T-helper 2 cell treated with Interferon-gamma antibody and Interleukin-4, amounts not matched to agents 100 ng/mL and 5 ng/mL, for 36 hours (primary cell): ENCODE measurements around the gene HOXC5. TPM values are rescaled to one million over a fixed set of nuclear protein-coding genes. Genes with fewer than 3 reads are reported as not detected.
"Not testable (repeated sequence)": the region's sequence is repeated elsewhere in the genome, so short reads cannot be mapped to it uniquely, and the experiment has no call there.

Experiments
- intact Hi-C: fragments of 100-400 bp; cut with micrococcal nuclease; formaldehyde crosslinking; loops from one replicate; pipeline ENCODE4 v1.15.1; 2023
- total RNA-seq: library from RNA; stranded (reverse); gene quantifications from 2 replicates; pipeline ENCODE4 v1.2.3, GENCODE V29; 2022

Gene HOXC5
- total RNA-seq, 1 donor from 2014 or later = not detected

DNA sequence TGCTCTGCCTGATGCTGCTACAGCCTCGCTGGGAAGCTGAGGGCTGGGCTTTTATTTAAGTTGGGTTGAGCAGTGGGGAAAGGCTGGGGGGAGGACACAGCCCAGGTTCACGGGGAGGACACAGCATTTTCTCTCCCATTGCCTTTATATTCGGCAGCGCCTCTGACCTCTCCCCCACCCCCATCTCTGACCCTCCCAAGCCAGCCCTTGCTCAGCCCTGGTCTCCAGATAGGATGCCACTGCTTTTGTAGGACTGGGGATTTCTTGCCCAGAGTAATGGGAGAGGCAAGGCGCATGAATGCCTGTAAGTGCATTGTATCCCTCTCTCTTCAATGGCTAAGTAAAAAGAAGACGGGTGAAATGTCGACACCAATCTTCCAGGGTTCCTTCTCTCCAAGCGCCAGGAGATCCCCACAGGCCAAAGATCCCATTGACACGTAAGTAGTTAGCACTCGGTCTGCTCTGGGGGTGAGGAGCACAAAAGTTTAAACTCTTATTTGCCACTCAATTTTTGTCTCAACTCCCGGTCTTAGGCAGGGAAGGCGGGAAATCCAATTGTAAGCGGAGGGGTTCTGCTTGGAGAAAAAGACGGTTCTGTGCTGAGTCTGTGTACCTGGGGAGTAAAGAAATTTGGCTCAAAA lies 25.4 kb downstream of the HOXC5 start:
- intact Hi-C loops = no loop called here

DNA sequence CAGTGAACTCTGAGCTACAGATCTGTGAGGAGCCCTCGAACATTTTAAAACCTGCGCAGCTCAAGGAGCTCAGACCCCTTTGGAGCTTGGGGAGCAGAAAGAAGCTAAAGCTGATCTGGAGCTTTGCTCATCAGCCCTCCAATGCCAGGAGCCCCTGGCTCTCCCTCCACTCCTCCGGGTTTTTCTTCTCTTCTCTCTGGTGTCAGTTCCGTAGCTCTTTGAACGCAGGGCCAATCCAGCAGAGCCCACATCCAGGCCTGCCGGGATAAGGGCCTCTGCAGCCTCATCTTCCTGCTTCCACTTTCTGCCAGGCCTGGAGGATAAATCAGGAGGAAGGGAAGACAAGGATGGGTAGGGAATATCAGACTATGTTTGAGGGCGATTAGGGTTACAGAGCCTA lies 26.8 kb downstream of the HOXC5 start:
- intact Hi-C loops = no loop called here

DNA sequence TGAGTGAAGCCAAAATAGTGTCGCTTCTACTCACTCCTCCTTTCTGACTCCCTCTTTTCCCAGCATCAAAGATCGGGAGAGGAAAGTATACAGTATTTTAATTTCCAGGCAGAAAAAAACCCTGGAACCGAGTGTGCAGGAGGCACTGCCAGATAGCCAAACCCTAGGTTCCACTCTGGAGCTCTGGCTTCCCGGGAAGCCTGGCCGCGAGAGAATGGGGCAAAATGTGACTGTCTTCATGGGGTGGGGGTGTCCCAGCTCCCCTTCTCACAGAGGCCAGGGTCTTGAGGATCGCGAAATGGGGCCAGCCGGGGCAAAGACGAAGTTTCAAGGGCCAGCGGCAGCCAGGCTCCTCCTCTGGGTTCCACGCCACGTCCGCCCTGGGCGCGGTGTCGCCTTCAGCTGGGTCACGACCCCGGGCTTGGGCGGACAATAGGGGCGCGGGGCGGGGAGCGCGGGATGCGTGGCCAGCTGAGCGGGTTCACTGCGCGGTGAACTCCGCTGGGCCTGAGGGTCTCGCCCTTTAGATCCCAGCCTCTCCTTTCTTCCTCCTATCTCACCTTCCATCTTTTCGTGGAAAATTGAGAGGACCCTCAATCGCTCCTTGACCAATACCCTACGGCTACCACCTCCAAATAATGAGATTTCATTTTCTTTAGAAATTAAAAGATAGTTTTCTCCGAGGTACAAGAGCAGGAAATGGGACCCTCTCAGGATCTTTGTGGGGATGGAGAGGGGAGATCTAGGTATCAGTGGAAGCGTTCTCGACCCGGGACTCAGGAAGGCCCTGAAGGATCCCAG lies 27.5 kb downstream of the HOXC5 start:
- intact Hi-C loops = no loop called here

DNA sequence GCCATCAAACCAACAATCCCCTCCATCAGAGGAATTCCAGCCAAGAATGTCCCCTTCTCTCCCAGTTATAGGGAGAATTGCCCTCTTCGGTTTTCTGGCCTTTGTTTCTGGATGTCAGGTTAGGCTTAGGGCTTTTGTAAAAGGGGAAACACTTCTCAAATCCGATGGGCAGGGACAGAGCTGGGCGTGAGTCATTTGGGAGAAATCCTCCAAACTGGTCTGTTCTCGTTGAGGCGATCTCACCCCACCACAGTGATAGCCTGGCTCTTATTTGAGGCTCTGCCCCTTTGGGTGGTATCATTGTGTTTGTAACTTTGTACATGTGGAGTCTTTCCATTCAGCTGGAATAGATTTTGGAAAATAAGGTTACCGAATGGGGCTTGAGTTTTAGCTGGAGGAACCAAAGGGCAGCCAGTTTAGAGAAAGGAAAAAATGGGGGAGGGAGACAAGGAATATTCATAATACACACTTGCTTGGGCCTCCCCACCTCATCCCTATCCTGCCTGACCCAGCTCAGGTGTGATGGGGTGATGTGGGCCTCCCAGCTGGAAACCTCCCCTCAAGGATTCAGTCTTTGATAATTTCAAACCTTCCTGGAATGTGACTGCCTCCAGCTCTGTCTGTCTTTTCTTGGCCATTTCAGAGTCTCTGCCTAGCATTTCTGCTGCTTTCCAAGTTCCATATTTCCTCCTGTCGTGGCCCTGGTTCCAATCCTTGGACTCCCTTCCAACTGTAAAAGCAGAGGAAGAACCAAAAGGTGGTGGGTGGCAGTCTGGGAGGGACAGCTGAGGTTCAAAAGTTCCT lies 28.3 kb downstream of the HOXC5 start:
- intact Hi-C loops = no loop called here

DNA sequence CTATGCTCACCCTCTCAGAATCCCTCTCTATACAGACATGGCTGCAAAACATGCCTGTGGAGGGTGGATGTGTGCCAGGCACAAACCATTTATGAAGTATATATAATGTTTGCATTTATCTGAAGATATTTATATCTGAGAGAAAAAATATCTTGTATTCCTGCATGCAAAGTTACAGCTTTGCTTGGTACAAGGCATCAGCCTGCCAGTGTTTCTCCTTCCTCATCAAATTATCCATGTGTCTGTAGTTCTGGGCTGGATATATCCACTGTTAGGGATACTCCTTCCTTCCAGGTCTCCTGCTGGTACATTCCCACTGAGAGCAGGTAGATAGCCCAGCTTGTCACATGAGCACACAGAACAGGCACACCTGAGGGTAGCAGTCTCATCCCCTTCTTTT lies 32.8 kb downstream of the HOXC5 start:
- intact Hi-C loops = no loop called here

DNA sequence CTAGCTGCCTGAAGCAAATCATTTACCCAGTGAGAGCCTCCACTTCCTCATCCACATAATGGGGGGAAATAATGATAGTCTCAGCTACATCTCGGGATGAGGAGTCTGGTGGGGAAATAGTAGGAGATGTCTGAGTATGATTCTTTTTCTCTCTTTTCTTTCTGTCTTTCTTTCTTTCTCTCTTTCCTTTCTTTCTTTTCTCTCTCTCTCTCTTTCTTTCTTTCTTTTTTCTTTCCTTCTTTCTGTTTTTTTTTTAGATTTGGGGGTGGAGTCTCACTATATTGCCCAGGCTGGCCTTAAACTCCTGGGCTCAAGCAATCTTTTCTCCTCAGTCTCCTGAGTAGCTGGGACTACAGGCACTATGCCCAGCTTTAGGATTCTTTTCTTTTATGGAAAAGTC lies 33.6 kb downstream of the HOXC5 start:
- intact Hi-C loops = no loop called here

DNA sequence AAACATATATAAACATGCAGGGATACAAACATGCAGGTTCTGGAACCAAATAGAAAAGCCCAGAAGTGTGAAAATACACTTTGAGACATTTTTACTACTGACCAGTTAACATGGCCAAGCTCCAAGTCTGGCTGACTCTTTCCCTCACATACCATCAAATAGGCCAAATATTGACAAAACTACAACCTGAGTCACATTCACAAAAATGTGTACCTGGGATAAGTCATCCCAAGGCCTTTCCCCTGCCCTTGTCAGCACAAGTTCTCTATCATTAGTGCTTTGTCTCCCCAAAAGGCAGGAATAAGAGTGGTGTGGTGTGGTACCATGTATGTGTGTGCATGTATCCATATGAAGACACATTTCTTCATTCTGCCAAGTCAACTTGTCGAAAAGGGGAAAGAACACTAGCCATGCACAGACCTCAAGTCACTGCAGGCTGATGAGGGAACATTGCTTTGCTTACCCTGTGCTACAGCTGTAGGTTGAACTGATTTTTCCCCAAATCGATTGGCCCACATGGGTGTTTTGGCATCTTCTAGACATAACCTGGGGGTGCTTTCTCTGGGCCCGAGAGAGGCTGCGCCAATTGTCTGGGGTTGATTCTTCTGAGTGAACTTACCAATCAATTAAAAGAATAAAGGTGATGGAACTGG lies 35.7 kb downstream of the HOXC5 start:
- intact Hi-C loops = no loop called here

DNA sequence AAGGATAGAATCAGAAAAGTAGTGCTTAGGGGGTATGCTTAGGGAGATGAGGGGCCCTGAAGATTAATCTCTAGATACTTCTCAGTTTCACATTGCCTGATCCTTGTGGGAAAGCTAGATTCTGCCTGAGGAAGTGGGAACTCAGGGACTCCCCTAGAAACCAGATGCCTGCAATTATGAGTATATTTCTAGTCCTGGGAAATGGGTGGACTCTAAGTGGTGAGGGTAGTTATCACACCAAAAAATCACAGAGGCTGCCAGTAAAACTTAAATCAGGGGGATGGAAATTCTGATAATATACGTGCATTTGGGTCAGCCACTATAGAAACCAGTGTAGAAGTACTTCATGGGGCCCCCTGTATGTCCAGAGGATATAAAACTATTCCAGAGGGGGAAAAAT lies 39.1 kb downstream of the HOXC5 start:
- intact Hi-C loops = no loop called here

DNA sequence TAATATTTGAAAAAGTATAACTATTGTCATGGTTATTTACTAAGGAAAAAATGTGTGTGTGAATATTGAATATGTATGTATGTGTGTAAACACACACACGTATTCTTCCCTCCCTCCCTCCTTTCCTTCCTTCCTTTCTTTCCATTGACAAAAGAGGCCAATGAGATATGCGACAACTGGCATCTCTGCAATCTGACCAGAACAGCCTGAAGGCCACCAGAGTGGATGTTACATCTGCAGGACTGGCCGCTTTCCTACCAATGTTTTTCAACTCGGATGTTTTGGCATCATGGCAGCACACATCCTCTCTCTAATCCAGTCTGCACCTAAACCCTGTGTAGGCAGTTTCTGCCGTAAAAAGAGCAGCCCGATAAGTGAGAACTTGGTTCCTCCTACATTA lies 41.5 kb downstream of the HOXC5 start:
- intact Hi-C loops = no loop called here

DNA sequence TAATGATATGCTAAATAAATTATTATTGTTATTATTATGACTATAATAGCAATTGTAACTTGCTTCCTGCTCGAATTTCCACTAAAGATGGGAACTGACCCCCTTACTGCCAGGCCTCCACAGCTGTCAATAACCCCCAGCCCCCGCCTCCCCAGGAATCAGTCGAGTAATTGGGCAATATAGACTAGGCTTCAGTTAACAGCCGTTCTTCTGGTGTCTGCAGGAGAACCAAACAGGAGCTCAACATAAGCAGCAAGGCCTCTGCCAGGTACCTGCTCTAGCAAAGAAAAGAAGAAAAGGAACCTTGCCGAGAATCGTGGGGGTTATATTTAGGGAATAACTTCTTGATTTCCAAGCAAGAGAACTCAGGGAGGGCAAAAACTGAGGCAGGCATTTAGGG lies 42.6 kb downstream of the HOXC5 start:
- intact Hi-C loops = no loop called here

DNA sequence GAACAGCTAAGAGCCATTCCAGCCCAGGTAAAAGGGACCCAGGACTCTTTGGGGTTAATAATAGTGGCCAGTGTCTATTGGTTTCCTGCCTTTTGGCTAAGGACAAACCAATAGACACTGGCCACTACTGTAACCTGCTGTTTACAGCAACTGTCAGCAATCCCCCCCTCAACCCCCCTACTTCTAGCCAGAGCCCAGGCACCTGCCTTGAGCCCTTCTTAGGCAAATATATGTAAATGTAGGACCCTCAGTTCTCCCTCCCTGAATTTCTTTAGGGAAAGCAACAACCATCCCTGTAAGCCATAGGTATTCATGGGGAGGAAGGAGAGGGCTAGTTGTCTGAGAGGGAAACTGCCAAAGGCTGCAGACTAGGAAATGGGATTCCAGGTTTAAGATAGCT lies 43.1 kb downstream of the HOXC5 start:
- intact Hi-C loops = no loop called here

DNA sequence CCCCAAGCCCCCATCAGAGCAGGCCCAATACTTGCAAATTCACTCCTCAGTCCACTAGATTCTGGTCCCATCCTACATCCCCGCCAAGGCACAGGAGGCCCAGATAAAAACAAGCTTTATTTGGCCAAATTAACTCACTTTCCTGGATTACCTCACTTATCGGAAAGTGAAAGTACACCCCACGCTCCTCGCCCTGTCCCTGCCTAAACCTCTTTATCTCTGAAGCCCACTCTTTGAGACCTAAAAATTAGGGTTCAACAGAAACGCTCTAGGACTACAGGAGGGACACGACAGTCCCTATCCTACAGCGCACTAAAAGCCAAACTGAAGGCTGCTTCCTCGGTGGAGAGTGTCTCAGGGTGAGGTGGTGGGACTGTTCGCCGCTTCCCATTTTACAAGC lies 45.0 kb downstream of the HOXC5 start:
- intact Hi-C loops = not testable (repeated sequence)

DNA sequence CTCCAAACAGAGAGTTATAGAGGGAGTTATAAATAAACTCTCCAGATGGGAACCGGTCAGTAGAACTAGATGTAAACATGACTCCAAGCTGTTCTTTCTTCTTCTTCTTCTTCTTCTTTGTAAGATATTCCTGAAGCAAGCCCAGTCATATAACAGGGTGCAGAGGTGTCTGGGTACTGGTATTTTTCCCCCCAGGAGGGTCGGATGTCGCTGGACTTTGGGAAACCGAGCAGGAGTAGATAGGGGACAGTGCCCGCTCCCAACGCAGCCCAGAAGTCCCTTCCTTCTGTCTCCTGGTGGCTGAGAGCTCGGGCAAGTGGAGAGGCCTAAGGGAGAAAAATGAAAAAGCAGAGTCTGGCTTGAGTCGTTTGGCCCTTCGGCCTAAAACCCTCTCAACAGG lies 46.3 kb downstream of the HOXC5 start:
- intact Hi-C loops = not testable (repeated sequence)

DNA sequence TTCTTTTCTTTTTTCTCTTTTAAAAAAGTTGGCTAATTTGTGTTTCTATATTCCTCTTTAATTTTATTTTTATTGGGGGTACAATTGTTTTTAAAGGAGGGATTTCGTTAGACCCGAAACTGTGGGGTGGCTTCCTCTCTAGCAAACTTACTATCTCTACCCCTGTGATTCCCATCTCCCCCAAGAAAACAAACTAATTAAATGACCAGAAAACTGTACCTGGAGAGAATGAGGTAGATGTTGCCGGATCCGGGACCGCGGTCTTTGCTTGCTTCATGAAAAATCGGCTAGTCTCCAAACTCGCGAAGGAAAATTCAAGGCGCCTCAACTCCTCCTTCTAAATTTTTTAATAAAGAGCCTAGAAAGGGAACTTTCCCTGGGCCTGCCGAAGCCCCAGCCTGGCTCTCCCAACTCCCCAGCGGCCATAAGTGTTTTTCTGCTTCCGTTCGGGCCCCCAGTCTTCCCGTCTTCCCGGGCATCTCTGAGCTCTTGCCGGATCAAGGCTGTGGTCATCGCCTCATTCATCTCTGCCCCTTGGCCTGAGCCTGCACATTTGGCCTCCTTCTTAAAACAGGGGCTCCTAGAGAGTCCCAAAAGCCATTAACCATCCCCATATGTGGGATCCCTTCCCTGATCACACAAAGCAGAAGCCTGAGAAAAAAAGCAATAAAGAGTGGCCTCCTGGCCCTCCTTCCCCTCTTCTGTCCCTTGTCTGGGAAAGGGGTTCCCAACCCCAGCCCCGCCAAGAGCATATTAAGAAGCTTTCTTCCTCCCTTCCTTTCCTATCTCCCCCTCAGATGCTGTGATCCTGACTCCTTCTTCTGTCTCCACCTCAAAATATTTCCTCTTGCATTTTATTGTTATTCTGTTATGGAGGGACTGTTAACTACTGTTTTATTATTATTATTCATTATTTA lies 47.4 kb downstream of the HOXC5 start:
- intact Hi-C loops = not testable (repeated sequence)

DNA sequence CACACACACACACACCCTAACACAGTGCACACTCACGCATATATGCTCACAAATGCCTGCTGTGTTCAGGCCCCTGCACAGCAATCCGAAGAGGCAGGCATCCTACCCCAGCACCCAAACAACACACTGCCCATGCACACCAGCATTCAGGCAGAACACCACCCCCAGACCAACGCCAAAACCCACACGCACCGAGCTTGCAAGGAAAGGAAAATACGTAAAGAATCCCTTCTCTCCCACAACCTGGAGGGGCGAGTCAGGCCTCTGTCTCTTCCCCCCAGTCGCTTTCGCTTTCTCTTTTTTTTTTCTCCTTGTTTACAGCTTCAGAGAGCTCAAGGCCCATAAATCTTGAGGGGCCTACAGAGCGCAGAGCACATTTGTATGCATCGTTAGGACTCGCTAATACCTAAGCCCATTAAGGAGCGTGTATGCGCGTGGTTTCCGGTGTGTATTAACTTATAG lies 48.2 kb downstream of the HOXC5 start:
- intact Hi-C loops = not testable (repeated sequence)

DNA sequence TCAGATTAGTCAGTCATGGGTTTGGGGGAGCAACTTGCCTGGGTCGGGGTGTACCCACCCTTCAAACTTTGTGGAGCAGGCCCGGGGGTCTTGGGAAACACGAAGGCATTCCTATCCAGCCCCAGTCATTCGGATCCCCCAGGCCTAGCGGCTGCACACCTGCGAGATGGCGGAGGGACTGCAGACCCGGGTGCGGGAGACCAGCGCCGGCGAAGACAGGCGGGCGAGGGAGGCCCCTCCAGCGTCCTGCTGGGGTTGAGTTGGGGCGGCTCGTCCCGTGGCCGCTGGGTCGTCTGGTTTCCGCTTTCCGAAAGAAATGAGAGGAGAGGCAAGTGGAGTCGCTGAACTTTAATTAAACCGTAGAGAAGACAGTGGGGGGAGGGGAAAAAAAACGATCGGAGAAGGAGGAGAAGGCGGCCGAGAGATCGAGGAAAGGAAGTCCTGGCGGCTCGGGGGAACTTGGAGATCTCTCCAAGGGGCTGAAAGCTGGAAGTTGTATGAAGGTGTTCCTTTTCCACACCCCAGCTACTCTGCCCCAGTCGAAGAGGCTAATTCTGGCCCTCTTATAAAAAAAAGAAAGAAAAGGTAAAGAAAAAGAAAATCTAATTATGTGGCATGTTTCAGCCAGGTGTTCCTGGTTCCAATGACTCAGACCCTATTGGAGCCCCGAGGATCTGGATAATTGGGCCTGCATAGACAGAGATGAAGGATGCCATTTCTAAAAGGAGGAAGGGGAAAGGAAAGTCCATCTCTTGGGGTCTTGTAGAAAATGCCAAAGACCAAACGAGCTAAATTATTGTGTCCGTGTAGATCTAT lies 48.9 kb downstream of the HOXC5 start:
- intact Hi-C loops = not testable (repeated sequence)

DNA sequence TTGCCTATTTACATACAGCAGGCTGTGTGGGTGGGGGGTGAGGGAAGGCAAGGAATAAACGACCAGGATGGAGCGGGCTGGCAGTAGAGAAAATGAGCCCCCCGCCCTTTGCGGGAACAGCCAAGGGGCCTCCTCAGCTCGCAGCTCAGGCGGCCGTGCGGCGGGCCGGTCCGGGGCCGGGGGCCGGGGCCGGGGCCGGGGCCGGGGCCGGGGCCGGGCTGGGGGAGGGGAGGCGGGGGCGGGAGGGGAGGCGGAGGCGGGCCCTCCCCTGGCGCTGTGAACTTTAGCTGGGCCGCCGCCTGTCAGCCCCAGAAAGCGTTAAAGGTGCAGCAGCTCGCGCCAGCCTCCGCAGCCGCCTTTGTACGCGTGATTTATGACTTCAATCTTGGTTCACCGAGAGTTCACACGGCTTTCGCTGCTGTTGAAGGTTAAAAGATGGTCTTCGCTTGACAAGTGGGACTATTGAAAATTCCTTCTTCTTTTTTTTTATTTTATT lies 49.6 kb downstream of the HOXC5 start:
- intact Hi-C loops = no loop called here
